Neural cell (in vitro differentiated cells): ENCODE measurements around the gene MYCT1.

Experiments
- EP300 ChIP-seq: fragments of 450-650 bp; conservative IDR thresholded peaks from 2 replicates; pipeline ENCODE4 v1.6.1; 2014; ENCODE audit warnings: antibody characterized with exemption, mild to moderate bottlenecking, moderate library complexity; ENCODE audit not compliant: poor library complexity, severe bottlenecking
- EZH2 ChIP-seq: fragments of 200-600, 300-800 bp; shearing (Covaris generic), sonication (generic); IDR thresholded peaks from 2 replicates; pipeline ENCODE4 v1.6.1; 2014; ENCODE audit warnings: antibody characterized with exemption, low read length, borderline replicate concordance, mild to moderate bottlenecking; ENCODE audit not compliant: insufficient read depth, poor library complexity, severe bottlenecking
- MXI1 ChIP-seq: fragments of 450-650 bp; conservative IDR thresholded peaks from 2 replicates; pipeline ENCODE4 v1.6.1; 2014; ENCODE audit warnings: antibody characterized with exemption, mild to moderate bottlenecking; ENCODE audit not compliant: poor library complexity, severe bottlenecking
- POLR2AphosphoS5 ChIP-seq: IDR thresholded peaks from 2 replicates; pipeline ENCODE4 v1.6.1; 2012
- RAD21 ChIP-seq: fragments of 450-650 bp; conservative IDR thresholded peaks from 2 replicates; pipeline ENCODE4 v1.6.1; 2014; ENCODE audit warnings: antibody characterized with exemption, mild to moderate bottlenecking, moderate library complexity
- SMC3 ChIP-seq: fragments of 450-650 bp; conservative IDR thresholded peaks from 2 replicates; pipeline ENCODE4 v1.6.1; 2014; ENCODE audit warnings: antibody characterized with exemption, mild to moderate bottlenecking, moderate library complexity; ENCODE audit not compliant: poor library complexity
- TAF1 ChIP-seq: IDR thresholded peaks from 2 replicates; pipeline ENCODE4 v1.6.1; 2012; ENCODE audit warnings: low read depth
- TF ChIP-seq, protein P1 (sequence below): fragments of 450-650 bp; IDR thresholded peaks from 2 replicates; pipeline ENCODE4 v1.5.1; 2014; ENCODE audit warnings: antibody characterized with exemption, mild to moderate bottlenecking, moderate library complexity; ENCODE audit not compliant: poor library complexity, severe bottlenecking
- TF ChIP-seq, protein P2 (sequence below): IDR thresholded peaks from 2 replicates; pipeline ENCODE4 v1.6.1; 2012; ENCODE audit warnings: borderline replicate concordance

DNA sequence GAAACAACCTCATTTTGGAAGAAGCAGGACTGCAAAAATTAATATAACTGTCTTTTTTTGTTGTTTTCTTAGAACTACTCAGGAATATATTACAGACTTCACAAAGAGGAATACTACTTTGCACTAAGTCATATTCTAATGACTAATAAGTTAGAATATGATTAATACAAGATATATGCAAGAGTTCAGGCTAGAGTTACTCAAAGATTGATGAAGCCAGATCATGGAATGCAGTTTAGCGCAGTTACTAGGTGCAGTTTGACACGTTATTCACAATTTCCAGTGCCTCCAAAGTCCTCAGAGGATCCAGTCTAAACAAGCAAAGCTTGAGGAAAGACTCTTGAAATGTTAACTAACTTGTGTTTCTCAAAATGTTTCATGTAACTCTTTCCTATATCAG, 1.2 kb upstream of the MYCT1 start:
- no peak for TF ChIP-seq POLR2AphosphoS5
- TF ChIP-seq, protein P1, sequence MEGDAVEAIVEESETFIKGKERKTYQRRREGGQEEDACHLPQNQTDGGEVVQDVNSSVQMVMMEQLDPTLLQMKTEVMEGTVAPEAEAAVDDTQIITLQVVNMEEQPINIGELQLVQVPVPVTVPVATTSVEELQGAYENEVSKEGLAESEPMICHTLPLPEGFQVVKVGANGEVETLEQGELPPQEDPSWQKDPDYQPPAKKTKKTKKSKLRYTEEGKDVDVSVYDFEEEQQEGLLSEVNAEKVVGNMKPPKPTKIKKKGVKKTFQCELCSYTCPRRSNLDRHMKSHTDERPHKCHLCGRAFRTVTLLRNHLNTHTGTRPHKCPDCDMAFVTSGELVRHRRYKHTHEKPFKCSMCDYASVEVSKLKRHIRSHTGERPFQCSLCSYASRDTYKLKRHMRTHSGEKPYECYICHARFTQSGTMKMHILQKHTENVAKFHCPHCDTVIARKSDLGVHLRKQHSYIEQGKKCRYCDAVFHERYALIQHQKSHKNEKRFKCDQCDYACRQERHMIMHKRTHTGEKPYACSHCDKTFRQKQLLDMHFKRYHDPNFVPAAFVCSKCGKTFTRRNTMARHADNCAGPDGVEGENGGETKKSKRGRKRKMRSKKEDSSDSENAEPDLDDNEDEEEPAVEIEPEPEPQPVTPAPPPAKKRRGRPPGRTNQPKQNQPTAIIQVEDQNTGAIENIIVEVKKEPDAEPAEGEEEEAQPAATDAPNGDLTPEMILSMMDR: no peak
- TF ChIP-seq, protein P2, sequence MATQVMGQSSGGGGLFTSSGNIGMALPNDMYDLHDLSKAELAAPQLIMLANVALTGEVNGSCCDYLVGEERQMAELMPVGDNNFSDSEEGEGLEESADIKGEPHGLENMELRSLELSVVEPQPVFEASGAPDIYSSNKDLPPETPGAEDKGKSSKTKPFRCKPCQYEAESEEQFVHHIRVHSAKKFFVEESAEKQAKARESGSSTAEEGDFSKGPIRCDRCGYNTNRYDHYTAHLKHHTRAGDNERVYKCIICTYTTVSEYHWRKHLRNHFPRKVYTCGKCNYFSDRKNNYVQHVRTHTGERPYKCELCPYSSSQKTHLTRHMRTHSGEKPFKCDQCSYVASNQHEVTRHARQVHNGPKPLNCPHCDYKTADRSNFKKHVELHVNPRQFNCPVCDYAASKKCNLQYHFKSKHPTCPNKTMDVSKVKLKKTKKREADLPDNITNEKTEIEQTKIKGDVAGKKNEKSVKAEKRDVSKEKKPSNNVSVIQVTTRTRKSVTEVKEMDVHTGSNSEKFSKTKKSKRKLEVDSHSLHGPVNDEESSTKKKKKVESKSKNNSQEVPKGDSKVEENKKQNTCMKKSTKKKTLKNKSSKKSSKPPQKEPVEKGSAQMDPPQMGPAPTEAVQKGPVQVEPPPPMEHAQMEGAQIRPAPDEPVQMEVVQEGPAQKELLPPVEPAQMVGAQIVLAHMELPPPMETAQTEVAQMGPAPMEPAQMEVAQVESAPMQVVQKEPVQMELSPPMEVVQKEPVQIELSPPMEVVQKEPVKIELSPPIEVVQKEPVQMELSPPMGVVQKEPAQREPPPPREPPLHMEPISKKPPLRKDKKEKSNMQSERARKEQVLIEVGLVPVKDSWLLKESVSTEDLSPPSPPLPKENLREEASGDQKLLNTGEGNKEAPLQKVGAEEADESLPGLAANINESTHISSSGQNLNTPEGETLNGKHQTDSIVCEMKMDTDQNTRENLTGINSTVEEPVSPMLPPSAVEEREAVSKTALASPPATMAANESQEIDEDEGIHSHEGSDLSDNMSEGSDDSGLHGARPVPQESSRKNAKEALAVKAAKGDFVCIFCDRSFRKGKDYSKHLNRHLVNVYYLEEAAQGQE: no peak
- TF ChIP-seq EZH2: no peak
- no peak for TF ChIP-seq EP300
- no peak for TF ChIP-seq MXI1
- no peak for TF ChIP-seq TAF1
- no peak for TF ChIP-seq SMC3
- no peak for TF ChIP-seq RAD21
